Left ventricle myocardium inferior (tissue), 1 donor: ENCODE results near the gene P2RY6. TPM values are rescaled to one million over a fixed set of nuclear protein-coding genes. Genes with fewer than 3 reads are reported as not detected.

Experiments
- DNase-seq: peaks from one replicate; pipeline ENCODE4 v3.0.0-alpha.2; 2020
- H3K27ac ChIP-seq: fragments of 200-600 bp; replicated peaks from 2 replicates; pipeline ENCODE4 v1.8.0; 2021
- H3K27me3 ChIP-seq: fragments of 200-600 bp; 2 replicates; pipeline ENCODE4 v1.8.0; 2021; ENCODE audit warnings: low read depth
- H3K36me3 ChIP-seq: fragments of 200-600 bp; 2 replicates; pipeline ENCODE4 v1.8.0; 2021
- H3K4me1 ChIP-seq: fragments of 200-600 bp; 2 replicates; pipeline ENCODE4 v1.8.0; 2021
- H3K4me3 ChIP-seq: fragments of 200-600 bp; 2 replicates; pipeline ENCODE4 v1.8.0; 2021; ENCODE audit warnings: mild to moderate bottlenecking, moderate library complexity
- H3K9me3 ChIP-seq: fragments of 200-600 bp; replicated peaks from 2 replicates; pipeline ENCODE4 v1.8.0; 2021
- intact Hi-C: fragments of 100-400 bp; cut with micrococcal nuclease; formaldehyde crosslinking; loops from one replicate; pipeline ENCODE4 v1.11.0; 2022
- total RNA-seq: library from RNA; stranded (reverse); fragmentation: NEBNext Ultra II Directional; extraction: Animal tissue kit (Norgen Biotek cat#: 25700); gene quantifications from one replicate; pipeline ENCODE4 v1.2.1, GENCODE V29; 2021
- TF ChIP-seq, protein P1 (sequence below): fragments of 200-600 bp; IDR thresholded peaks from 2 replicates; pipeline ENCODE4 v1.8.0; 2021; ENCODE audit warnings: antibody characterized with exemption, mild to moderate bottlenecking, borderline replicate concordance
- donor health status: DM: no; HTN: yes; CAD: no; lungs with severe emphysema.

P2RY6 gene
- total RNA-seq, 1 donor from 2014 or later: 2.2 TPM

DNA sequence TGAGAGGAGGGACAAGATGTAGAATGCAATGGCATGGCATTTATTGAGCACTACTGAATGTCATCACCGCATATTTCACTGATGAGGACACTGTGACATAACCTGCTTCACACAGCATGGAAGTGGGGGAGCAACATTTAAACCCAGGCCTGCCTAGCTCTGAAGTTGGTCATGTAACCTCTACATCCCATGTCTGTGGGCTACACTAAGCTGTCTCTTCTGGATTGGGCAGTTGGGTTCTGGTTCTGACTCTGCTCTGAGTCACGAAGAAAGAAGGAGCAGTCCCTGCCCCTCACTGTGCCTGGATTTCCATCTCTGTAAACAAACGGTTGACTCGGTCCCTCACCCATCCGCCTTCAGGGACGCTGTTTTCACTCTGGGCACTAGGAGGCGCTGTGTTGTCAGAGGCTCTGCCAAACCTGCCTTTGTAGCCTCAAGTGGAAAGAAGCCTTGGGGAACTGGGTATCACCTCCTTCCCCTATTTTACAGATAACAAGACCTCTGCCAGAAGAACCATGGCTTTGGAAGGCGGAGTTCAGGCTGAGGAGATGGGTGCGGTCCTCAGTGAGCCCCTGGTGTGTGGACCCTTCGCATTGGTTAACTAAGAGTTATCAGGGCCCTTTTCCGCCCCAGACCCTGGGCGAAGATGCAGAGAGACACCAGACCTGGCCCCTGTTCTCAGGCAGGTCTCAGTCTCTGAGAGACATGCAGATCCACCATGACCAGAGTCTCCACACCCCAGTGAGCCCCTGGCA lies 23.3 kb downstream of the P2RY6 start:
- no peak overlapping the region for H3K4me3 ChIP-seq
- no peak overlapping the region for H3K27ac ChIP-seq
- peak; percentile 66 for DNase-seq
- TF ChIP-seq, protein P1, sequence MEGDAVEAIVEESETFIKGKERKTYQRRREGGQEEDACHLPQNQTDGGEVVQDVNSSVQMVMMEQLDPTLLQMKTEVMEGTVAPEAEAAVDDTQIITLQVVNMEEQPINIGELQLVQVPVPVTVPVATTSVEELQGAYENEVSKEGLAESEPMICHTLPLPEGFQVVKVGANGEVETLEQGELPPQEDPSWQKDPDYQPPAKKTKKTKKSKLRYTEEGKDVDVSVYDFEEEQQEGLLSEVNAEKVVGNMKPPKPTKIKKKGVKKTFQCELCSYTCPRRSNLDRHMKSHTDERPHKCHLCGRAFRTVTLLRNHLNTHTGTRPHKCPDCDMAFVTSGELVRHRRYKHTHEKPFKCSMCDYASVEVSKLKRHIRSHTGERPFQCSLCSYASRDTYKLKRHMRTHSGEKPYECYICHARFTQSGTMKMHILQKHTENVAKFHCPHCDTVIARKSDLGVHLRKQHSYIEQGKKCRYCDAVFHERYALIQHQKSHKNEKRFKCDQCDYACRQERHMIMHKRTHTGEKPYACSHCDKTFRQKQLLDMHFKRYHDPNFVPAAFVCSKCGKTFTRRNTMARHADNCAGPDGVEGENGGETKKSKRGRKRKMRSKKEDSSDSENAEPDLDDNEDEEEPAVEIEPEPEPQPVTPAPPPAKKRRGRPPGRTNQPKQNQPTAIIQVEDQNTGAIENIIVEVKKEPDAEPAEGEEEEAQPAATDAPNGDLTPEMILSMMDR: peak; percentile 89
- intact Hi-C loops: no loop called here
- no peaks in the 10 kb centered on the region for H3K27me3 ChIP-seq
- H3K4me1 ChIP-seq: peaks cover 8% of the 10 kb centered on the region
- H3K36me3 ChIP-seq: no peaks in the 10 kb centered on the region
- H3K9me3 ChIP-seq: no peaks in the 10 kb centered on the region

DNA sequence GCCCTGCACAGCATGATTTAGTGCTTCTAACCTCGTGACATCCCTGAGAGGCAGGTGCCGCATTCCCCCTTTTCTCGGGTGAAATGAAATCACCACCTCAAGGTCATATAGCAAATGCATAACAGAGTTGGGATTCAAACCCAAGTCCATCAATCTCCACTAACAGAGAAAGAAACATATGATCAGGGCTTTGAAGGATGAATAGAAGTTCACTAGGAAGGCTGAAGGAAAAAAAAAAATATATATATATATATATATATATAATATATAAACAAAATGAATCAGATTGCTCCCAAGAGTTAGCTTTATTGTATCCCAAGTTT lies 23.8 kb downstream of the P2RY6 start:
- Histone ChIP-seq H3K27me3 (no peaks in the 10 kb centered on the region), H3K4me3 (no peak overlapping the region), H3K4me1 (peaks cover 8% of the 10 kb centered on the region), H3K36me3 (no peaks in the 10 kb centered on the region), H3K27ac (no peak overlapping the region), H3K9me3 (no peaks in the 10 kb centered on the region)
- intact Hi-C loops: no loop called here
- no peak for DNase-seq
- TF ChIP-seq, protein P1: no peak

DNA sequence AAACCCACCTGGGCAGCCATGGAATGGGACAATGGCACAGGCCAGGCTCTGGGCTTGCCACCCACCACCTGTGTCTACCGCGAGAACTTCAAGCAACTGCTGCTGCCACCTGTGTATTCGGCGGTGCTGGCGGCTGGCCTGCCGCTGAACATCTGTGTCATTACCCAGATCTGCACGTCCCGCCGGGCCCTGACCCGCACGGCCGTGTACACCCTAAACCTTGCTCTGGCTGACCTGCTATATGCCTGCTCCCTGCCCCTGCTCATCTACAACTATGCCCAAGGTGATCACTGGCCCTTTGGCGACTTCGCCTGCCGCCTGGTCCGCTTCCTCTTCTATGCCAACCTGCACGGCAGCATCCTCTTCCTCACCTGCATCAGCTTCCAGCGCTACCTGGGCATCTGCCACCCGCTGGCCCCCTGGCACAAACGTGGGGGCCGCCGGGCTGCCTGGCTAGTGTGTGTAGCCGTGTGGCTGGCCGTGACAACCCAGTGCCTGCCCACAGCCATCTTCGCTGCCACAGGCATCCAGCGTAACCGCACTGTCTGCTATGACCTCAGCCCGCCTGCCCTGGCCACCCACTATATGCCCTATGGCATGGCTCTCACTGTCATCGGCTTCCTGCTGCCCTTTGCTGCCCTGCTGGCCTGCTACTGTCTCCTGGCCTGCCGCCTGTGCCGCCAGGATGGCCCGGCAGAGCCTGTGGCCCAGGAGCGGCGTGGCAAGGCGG lies 24.5 kb downstream of the P2RY6 start:
- Histone ChIP-seq H3K27ac (no peak overlapping the region), H3K36me3 (no peaks in the 10 kb centered on the region), H3K4me1 (peaks cover 8% of the 10 kb centered on the region), H3K9me3 (no peaks in the 10 kb centered on the region), H3K4me3 (no peak overlapping the region), H3K27me3 (no peaks in the 10 kb centered on the region)
- intact Hi-C loops: no loop called here
- DNase-seq: no peak
- TF ChIP-seq, protein P1: no peak

DNA sequence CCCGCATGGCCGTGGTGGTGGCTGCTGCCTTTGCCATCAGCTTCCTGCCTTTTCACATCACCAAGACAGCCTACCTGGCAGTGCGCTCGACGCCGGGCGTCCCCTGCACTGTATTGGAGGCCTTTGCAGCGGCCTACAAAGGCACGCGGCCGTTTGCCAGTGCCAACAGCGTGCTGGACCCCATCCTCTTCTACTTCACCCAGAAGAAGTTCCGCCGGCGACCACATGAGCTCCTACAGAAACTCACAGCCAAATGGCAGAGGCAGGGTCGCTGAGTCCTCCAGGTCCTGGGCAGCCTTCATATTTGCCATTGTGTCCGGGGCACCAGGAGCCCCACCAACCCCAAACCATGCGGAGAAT lies 25.1 kb downstream of the P2RY6 start:
- no peak for DNase-seq
- Histone ChIP-seq H3K9me3 (no peaks in the 10 kb centered on the region), H3K27me3 (no peaks in the 10 kb centered on the region), H3K36me3 (no peaks in the 10 kb centered on the region), H3K27ac (no peak overlapping the region), H3K4me1 (peaks cover 8% of the 10 kb centered on the region), H3K4me3 (no peak overlapping the region)
- intact Hi-C loops: no loop called here
- TF ChIP-seq, protein P1: no peak

DNA sequence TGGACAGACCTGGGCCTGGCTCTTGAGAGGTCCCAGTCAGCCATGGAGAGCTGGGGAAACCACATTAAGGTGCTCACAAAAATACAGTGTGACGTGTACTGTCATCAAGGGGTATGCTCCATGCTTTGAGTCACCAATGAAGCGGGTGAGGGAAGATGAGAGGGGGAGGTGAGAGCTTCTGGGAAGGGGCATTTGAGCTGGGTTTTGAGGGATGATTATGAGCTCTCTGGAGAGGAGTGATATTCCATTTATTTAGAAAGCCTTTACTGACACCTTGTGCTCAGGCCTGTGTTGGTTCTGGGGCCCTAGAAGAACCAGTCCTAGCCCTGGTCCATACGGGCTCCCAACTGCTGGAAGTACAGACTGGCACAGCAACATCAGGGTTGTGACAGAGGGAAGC lies 25.6 kb downstream of the P2RY6 start:
- intact Hi-C loops: no loop called here
- no peak overlapping the region for H3K4me3 ChIP-seq
- H3K4me1 ChIP-seq: peaks cover 4% of the 10 kb centered on the region
- no peaks in the 10 kb centered on the region for H3K27me3 ChIP-seq
- H3K27ac ChIP-seq: no peak overlapping the region
- TF ChIP-seq, protein P1: no peak
- H3K9me3 ChIP-seq: no peaks in the 10 kb centered on the region
- no peak for DNase-seq
- H3K36me3 ChIP-seq: no peaks in the 10 kb centered on the region
